Dermis blood vessel endothelial cell (primary cell): Measurements from ENCODE around the gene LRRC4. TPM values are rescaled to one million over a fixed set of nuclear protein-coding genes. Genes with fewer than 3 reads are reported as not detected.

Source experiments
- DNase-seq: peaks from one replicate; pipeline ENCODE4 v3.0.0; 2010
- total RNA-seq: library from RNA; depleted of rRNA; stranded (reverse); fragments of >200 nt; gene quantifications from 2 replicates; pipeline ENCODE4 v1.2.3, GENCODE V29; 2014

Gene LRRC4
- total RNA-seq, 1 donor from 2014 or later, result 1.0 TPM

DNA sequence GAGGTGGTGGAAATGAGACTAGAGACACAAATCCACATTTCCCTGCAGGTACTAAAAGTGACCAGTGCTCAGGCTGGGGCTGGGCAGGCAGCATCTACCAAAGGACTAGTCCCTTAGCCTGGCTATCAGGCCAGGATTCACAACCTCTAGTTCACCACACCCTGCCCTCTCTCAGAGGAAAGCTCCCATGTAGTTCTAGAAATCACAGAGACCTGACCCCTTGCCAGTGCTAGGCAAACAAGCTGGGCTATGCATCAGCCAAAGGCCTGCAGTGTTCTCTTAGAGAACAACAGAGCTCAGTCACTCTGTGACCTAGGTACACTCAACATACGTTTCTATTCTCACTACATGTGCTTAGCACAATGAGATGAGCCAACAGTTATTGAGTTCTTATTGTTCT, 26.7 kb upstream of the LRRC4 start:
- no peak for DNase-seq

DNA sequence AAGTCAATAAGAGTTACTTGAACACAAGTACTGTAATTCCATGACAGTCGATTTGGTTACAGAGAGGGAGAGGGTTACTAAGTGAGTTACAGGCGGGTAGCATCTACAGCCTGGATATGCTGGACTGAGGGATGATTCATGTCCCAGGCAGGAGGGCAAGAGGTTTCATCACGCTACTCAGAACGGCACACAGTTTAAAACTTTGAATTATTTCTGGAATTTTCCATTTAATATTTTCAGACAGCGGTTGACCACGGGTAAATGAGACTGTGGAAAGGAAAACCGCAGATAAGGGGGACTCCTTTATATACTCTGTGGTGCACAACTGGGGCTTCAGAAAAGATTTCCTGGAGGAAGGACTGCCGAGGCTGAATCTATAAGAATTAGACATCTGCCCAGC, 25.7 kb upstream of the LRRC4 start:
- DNase-seq, result no peak

DNA sequence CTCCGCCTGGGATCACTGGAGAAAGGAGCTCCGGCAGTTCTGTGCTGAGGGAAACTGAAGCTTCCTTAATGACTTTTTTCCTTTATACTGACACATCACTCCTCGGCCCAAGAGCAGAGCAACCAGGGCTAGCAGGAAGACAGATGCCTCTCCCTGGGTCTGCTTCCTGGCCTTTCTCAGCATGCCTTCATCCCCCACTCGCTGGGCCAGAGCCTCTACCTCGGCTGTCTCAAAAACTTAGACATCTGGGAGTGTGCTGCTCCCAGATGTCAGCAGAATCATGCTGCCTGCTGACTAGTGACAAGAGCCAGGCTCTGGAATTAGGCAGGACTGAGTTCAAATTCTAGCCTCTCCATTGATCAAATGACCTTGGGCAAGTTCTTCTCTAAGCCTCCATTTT, 24.4 kb upstream of the LRRC4 start:
- DNase-seq, result peak; percentile 13

DNA sequence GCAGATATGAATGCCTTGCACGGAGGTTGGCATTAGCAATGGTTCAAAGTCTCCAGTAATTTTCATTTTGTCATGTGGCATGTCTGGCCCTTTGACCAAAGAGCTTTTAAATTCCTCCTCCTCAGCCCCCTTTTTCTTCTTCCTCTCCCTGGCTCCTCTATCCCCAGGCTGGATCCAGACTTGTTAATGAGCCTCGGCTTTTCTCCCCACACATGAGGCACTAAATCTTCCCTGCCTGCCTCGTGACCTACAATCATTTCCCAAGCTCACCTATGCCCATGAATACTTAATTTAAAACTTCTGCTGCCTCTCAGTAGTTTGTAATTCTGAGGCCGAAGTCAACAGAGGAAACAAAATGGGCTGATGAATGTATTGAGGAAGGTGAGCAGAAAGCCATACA, 23.3 kb upstream of the LRRC4 start:
- DNase-seq, result no peak

DNA sequence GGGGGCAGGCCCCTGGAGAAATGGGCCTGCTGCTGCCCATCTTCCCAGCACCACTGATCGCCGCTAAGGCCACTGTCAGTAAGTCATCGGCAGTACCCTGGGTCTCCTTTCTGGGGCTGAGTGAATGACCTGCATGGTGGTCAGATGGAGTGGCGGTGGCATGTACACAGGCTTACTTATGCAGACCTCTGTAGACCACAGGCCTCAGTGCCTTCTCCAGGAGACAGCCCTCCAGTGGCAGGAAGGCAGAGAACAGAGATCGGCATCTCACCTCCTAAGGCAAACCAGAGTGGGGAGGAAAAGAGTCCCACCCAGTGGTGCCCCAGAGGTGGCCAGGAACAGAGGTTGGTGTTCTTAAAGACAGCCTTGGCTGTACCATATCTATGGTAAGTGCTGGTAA, 22.8 kb upstream of the LRRC4 start:
- no peak for DNase-seq

DNA sequence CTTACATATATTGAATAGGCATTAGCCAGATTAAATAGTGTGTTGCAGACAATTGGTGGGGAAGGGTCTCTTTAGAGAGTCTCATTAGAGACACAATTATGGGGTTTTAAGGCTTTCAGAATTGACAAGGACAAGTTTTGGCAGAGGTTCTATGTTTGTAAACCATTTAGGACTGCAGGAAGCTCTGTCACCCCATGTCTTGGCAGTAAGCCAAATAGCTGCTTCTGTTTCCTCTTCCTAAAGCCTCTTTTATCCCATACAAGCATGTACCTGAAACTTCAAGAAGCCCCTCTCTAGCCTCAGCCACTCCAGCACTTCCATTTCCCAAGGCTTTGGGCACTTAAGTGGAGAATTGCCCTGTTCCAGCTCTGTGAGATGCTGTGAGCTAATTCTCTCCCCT, 21.8 kb upstream of the LRRC4 start:
- peak; percentile 81 for DNase-seq

DNA sequence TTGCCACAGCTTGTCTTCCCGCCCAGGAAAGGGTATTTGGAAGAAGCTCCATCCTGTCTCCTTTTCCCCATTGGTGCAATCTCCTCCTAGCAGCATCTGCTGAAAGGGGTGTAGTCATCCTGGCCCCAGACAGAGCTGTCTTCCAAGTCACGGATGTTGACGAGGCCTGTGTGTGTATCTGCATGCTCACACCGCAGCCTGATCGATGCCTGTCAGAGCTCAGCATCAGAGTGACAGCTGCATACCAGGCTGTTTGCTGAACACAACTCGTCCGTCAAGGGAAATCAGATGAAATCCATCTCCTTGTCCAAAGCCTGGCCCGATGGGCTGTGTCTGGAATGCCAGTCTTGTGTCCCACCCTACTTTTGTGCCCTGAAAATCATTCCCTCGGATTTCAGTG, 21.2 kb upstream of the LRRC4 start:
- no peak for DNase-seq

DNA sequence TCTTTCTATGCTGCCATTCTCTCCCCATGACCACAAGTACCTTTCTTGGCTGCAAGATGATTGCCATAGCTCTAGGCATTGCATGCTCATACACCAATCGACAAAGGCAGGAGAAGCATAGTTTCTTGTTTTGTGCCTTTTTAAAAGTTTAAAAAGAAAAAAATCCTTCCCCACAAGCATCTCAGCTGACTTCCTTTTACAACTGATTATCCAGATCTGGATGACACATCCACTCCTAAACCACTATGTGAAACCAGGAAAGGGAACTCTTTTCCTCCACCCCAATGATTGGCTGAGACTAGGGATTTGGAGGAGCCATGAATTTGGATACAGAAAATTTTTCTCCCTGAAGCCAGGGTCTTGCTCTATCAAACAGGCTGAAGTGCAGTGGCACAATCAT, 14.5 kb upstream of the LRRC4 start:
- DNase-seq, result peak; percentile 30

DNA sequence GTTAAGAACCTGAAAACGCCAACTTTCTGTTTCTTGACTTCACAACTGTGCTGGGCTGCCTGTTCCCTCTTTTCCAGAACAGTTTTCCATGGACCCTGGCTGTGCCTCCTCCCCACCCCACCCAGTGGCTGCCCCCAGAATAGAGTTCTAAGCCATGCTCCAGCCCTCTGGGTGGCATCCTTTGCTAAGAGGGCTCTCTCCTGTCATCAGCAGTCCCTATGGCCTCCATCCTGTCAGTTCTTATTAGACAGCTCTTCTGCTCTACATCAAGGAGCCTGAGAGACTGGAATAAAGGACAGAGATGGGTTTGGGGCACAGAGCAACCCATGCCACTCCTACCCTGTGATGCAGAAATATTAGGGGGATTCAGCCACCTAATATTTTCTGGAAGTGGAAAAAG, 13.9 kb upstream of the LRRC4 start:
- DNase-seq, result no peak

DNA sequence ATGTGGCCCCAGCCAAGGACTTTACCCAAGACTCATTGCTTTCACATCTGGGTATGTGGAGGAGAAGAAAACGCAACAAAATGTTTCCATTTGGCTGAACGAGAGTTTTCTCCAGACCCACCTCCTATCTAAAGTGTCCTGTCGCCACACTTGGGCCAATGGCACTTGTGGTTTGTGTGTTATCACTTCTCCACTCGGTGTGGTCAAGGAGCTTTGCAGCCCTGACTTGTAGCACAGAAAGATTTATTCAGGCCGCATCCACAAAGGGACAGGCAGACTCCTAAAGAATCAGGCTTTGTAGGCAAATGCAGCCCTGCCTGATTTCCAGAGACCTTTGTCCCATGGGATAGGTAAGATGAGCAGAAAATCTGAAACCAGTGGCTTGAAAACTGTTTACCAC, 12.8 kb upstream of the LRRC4 start:
- no peak for DNase-seq

DNA sequence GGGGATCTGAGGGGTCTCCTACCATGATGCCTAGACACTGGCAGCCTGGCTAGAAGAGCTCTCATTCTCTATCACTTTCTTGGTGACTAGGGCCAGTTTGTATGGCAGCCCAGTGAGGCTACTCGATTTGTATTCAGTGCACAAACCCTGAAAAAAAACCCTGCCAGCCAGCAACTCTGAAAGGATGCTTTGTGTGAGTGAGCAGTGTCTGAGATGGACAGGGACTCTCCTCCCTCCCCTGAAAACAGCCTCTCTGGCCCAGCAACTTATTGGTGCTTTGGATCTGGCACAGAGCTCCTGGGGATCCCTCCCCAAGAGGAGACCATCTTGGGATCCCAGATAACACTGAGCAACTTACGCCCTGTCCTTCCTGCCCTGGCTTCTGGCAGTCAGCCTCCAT, 10.8 kb upstream of the LRRC4 start:
- DNase-seq, result no peak

DNA sequence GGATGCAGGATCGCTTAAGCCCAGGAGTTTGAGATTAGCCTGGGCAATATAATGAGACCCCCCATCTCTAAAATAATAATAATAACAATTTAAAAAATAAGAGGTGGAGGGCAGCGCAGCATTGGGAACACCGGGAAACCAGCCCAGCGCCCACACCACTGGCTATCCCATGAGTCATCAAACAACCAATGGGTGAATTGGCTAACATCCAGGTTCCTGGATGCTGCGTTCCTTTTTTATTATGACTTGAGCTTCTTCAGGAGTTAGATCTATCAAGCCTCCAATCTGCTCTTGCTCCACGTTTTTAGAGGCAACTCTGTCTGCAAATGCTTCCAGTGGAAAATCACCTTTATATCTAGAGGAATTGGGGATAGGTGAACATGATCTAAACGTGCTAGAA, 10.0 kb upstream of the LRRC4 start:
- DNase-seq, result peak; percentile 74

DNA sequence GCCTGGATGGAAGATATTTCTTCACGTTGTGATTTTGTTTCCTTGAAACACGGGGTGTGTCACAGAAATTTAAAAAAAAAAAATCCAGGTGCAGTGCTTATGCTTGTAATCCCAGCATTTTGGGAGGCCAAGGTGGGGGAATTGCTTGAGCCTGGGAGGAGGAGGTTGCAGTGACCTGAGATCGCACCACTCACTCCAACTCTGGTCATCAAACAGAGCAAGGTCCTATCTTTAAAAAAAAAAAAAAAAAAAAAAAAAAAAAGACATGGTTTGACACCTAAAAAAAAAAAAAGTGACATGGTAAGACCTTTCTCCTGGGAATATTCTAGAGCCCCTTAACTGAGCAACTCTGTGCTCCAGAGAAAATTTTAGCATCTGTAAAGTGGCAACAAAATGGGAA, 9.0 kb upstream of the LRRC4 start:
- DNase-seq, result no peak

DNA sequence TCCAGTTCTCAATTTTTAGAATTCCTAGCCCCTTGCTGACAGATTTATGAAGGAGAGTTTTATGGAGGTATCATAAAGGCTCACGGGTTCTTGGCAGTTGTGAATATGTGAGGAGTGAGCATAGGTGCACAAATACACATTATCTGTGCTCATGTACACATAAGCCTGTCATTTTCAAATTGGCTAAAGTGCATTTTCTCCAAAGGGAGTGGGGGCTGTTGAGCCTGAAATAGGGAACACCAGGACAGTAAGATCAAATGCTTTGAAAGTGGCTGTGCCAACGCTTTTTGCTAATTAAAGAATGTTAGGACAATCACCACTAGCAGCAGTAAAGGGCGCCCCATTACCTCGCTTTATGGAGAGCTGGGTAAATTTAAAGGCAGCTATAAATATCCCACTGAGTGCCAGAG, 8.3 kb upstream of the LRRC4 start:
- DNase-seq, result no peak

DNA sequence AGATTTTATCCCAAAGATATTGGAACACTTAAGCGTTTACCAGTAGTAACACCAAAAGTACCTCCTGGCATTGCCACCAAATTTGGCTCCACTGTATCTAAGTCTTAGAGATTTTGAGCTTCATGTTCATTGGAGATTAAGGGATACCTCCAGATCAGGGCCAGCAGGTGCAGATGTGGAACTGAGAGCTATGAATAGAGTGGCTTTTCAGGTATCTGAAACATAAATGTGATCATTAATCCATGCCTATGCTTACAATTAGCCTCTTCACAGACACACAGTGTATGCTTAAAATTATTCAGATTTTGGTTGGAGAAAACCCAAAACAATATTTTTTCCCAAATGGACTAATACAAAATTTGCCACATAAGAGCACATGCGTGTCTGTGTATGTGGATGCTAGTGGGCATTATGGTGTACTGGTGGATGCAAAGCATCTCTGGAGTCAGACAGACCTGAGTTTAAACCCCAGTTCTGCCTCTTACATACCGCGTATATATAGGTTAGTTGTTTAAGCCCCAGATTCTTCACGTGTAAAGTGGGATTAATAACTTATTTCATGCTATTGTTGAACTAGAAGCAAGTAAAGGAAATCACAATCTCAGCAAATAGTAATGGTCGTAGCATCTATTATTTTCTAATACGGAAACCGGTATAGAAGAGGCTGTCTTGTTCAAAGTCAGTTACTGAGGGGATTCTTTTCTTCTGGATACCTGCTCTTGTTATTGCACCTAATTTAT, 6.8 kb upstream of the LRRC4 start:
- DNase-seq, result no peak

DNA sequence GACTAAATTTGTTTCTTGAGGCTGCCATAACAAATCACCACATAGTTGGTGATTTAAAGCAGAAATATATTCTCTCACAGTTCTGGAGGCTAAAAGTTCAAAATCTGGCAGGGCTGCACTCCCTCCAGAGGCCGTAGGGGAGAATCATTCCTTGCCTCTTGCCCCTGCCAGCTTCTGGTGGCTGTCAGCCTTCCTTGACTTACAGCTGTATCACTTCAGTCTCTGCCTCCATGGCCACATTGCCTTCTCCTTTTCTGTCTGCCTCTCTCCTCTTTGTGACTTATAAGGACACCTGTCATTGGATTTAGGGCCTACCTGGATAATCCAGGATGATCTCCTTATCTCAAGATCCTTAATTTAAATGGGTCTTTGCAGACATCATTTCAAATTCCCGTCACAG, 5.8 kb upstream of the LRRC4 start:
- DNase-seq, result no peak

DNA sequence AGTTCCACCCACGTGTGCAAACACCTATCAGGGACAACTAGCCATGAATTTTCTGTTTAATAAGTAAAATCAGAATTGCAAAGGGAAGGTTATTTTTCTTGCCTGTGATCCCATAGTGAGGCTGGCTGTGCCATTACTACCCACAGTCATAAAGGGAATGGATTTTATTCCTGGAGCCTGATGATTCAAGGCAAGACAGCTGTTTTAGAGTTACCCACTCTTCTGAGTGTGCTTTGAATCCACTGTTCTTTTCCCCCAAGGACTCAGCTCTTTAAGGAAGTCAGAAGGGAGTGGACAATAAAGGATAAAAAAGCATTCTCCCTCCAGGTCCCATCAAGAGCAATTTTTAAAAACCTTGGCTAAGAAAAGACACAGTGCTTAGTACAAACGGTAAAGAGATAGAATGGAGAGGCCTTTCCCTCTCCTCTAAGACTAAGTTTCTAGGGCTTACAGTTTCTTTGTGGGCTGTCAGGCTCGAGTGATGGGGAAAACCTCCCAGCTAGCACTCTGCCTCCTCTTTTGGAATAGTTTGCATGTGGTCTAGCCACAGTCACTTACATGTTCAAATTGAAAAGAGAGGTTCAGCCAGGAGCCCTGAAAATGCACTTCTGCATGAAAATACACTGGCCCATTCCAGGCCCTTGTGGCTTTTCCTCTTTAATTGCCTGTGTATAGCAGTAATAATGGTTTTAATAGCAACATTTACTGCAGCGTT, 5.1 kb upstream of the LRRC4 start:
- no peak for DNase-seq

DNA sequence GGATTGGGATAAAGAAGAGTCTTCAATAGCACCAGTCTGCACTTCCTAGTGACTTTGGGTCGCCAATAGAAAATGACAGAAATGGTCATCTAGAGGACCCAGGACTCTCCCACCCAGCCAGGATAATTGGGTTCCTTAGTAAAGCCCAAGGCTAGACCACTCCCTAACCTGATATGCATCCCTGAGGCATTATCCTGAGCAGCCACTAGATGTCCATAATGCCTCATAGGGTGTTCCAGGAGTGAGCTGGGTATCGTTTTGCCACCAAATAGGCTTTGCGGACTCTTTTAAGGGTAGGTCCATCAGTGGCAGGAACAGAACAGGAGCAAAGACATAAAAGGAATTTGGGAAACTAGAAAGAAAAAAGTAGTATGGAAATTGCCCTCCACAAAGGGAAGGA, 4.5 kb upstream of the LRRC4 start:
- peak; percentile 68 for DNase-seq

DNA sequence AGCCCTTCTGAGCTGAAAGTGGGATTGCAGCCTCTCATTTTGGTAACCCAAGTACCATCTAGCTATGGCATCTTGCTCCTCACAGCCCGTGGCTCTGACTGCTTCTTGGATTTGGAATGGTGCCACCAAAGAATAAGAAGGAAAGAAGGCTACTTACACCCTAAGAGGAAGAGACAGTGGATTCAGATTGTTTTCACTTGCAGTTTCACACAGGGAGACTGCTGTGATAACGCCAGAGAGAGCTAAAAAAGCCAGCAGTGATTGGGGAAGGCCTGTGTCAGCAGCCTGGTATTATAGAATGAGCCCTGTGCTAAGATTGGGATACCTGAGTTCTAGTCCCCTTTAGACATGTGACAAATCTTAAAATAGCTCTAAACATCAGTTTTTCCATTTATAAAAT, 3.6 kb upstream of the LRRC4 start:
- DNase-seq, result no peak

DNA sequence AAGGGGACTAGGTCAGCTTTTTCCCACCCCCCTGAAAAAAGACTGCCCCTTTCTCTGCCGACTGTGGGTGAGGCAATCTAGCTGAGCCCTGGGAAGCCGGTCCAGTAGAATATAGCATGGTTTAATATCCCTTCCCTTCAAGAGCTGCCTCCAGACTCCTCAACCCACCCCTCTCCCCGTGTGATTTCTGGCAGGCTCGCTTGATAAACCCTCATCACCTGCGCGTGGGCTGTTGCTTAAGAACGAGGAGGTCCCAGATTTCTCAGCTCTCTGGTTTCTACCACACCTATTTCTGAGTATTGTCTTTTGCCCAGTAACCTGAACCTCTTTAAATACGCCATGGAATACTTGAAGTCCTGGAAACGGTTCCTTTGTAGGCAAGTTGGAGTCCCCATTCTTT, 2.0 kb upstream of the LRRC4 start:
- DNase-seq, result no peak

DNA sequence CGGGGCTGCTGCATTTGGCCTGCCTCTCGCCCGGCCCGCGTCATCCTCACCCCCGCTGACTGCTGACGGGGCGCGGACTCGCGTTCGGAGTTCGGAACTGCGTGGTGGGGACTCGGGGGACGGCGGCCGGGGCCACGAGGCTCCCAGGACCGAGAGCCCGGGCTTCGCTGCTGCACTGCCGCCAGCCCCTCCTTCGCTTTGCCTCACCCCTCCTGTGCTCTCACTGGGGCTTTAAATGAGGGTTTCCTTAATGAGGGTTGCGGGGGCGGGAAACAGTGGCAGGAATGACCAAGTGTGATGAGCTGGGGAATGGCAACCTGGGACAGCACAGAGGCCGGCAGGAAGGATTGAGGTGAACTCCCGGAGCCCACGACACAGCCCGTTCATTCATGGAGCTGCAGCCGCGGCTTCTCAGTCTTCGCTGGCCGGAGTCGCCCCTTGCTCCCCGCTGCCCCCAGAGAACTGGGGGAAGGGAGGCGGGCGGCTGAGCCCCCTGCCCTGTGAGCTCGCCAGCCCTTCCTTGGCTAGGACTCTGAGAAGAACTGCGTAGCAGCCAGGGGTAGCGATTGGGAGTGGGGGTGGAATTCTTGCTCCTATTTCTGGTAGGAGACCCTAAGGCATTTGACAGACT, 1.5 kb upstream of the LRRC4 start:
- peak; percentile 38 for DNase-seq

DNA sequence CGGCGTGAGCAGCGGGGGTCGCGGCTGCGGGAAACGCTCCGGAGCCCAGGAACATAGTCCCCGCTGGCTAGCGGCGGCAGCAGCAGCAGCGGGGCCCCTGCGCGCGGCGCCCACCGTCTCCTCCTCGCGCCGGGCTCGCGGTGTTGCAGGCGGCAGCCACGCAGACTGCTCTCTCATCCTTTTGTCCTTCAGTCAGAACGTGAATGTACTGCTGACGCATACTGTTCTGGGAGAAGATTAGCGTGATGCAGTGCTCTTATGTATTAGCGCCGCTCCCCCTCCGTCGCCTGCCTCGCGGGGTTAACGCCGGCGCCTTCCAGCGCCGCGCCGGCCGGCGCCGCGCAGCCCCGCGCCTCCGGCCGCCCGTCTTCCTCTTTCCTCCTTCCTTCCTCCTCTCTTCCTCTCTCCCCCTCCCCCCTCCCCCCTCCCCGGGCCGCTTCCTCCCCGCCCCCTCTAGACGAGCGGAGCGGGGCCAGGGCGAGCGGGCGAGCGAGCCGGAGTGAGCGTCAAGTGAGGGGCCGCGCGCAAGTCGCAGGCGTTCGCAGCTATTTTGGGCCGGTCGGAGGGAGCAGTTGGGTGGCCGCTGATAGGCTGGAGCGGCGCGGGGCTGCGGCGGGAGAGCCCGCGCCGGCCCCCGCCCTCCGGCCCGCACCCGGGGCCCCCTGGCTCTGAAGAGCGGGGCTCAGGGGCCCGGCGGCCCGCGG, 816 bp upstream of the LRRC4 start:
- DNase-seq, result peak; percentile 91

DNA sequence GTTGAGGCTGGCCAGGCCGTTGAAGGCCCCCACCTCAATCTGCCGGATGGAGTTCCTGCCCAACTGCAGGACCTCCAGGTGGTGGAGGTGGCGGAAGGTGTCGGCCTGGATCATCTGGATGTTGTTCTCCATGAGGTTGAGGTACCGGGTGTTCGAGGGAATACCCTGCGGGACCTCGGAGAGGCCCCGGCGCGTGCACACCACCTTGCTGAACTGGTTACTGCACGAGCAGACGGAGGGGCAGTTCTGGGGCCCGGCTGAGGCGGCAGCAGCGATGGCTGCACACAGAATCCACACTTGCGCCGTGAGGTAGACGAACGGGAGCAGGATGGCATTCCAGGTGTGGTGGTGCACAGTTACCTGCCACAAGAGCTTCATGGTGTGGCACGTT, 979 bp downstream of the LRRC4 start:
- no peak for DNase-seq
